ENCODE measurements around the gene RERGL.

GRCh38 chr12:18054925-18055619 is 34.9 kb downstream of the RERGL start:
- TF ChIP-seq GATA3 (IDR thresholded peaks at IDR 0.05; ENCODE audit: low read depth, low read length) (no peak), GATA2 (IDR thresholded peaks at IDR 0.05; ENCODE audit: low read depth, low read length) (no peak)
